Measurements from ENCODE around the gene PCGF3.
"Not testable (repeated sequence)": the region's sequence is repeated elsewhere in the genome, so short reads cannot be mapped to it uniquely, and the experiment has no call there.

The PCGF3 gene

GRCh38 chr4:797066-797465 lies 91.4 kb downstream of the PCGF3 start:
- DNase-seq (ENCODE audit: low read depth in 2 of 2) = no peak

GRCh38 chr4:801436-802124 lies 95.9 kb downstream of the PCGF3 start:
- DNase-seq (ENCODE audit: low read depth in 2 of 2) = no peak

- no peak for DNase-seq (ENCODE audit: low read depth in 2 of 2)
Measured at GRCh38 chr4:803884-804283, 98.3 kb downstream of the PCGF3 start.

GRCh38 chr4:804804-805203 lies 99.2 kb downstream of the PCGF3 start:
- no peak for DNase-seq (ENCODE audit: low read depth in 2 of 2)

- not testable (repeated sequence) for DNase-seq (ENCODE audit: low read depth in 2 of 2)
Measured at GRCh38 chr4:806979-807378, 101.3 kb downstream of the PCGF3 start.

DNA sequence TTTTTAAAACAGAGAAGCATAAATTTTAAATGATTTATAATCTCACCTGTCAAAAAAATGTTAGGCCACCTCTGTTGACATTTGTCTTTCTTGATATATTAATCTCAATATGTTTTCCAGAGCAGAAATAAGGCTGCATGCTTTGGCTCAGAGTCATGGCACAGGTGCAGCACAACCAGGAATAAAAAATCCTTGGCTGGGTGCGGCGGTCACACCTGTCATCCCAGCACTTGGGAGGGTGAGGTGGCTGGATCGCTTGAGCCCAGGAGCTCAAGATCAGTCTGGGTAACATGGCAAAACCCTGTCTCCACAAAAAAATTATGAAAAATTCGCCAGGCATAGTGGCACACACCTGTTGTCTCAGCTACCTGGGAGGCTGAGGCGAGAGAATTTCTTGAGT lies 102.2 kb downstream of the PCGF3 start:
- no peak for DNase-seq (ENCODE audit: low read depth in 2 of 2)

DNA sequence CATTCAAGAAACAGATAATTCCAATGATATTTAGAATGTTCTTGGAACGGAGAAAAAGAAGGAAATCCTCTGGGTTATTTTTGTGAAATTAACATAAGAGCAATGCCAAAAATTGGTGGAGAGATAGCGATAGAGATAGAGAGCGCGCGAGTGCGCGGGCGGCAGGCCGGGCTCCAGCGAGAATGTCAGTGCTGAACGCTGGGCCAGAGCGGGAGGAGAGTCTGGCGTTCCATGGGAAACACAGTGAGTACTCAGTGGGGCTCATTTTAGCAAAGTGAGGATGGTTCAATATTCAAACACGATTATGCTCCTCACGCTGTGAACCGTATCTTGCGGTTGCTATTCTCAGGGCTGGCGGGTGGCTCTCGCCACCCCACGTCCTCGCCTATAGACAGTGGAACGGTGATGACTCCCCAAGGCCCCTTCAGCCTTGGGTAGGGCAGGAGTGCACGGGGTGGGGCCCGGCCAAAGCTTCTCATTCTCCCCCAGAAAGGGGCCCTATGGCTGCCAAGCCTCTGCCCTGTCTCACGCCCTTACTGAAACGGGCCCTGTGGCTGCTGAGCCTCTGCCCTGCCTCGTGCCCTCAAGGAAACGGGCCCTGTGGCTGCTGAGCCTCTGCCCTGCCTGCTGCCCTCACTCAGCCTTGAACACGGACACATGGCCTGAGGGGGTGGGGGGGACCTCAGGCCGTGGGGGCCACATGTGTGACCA lies 103.4 kb downstream of the PCGF3 start:
- DNase-seq (ENCODE audit: low read depth in 2 of 2) = no peak

DNA sequence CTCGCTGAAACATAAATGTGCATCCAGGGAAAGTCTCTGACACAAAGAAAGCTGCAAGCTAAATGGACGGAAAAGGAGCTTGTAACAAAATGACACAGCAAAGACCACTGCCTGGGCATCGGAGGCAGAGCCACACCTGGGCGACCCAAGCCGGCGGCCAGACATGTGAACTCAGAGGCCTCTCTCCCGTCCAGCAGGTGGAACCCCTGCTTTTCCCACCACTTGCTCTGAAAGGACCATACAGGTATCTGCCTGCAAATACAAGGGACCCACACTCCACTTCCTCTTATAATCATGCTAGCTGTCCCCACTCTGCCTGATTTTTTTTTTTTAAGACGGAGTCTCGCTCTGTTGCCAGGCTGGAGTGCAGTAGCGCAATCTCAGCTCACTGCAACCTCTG lies 108.3 kb downstream of the PCGF3 start:
- no peak for DNase-seq (ENCODE audit: low read depth in 2 of 2)

- DNase-seq (ENCODE audit: low read depth in 2 of 2) = no peak
Measured at GRCh38 chr4:814312-814850, 108.7 kb downstream of the PCGF3 start.

DNA sequence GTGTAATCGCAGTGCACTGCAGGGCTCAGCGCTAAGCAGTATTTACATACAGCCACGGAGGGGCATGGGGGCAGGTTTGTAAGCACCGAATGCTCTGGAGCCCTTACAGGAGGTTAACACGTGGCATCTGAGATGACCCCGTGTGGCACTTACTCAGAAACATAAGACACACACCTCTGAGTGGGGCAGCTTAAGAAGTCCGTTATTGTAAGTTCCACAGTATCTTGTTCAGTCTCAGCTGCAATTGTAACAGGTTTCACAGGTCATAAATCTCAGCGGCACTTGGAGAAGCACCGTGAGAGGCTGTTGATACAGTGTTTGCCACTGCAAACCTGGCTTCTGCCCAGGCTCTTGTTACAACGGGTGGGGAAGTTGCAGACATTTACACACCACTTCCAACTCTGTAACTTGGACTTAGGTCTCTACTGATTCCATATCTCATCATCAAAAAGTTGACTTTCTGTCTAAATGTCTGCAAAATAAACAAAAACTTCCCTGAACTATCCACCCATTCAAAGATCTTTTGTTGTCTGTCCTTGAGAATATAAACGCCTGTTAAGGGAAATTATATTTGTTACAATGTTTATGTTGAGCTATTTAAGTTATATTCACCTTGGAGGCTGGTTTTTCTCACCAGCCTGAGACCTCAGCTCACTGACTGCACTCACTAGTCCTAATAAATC lies 110.0 kb downstream of the PCGF3 start:
- DNase-seq (ENCODE audit: low read depth in 2 of 2) = no peak

- no peak for DNase-seq (ENCODE audit: low read depth in 2 of 2)
Measured at GRCh38 chr4:818106-818921, 112.7 kb downstream of the PCGF3 start.

- no peak for DNase-seq (ENCODE audit: low read depth in 2 of 2)
Measured at GRCh38 chr4:819401-820229, 114.0 kb downstream of the PCGF3 start.
